NT2/D1 (cell line): ENCODE data around the gene HORMAD2.

Source experiments
- YY1 ChIP-seq: IDR thresholded peaks from 2 replicates; pipeline ENCODE4 v1.6.1; 2011; ENCODE audit not compliant: insufficient read length, insufficient read depth
- ZNF274 ChIP-seq: IDR thresholded peaks from 2 replicates; pipeline ENCODE4 v1.6.1; 2011; ENCODE audit warnings: mild to moderate bottlenecking, low read depth, low read length

DNA sequence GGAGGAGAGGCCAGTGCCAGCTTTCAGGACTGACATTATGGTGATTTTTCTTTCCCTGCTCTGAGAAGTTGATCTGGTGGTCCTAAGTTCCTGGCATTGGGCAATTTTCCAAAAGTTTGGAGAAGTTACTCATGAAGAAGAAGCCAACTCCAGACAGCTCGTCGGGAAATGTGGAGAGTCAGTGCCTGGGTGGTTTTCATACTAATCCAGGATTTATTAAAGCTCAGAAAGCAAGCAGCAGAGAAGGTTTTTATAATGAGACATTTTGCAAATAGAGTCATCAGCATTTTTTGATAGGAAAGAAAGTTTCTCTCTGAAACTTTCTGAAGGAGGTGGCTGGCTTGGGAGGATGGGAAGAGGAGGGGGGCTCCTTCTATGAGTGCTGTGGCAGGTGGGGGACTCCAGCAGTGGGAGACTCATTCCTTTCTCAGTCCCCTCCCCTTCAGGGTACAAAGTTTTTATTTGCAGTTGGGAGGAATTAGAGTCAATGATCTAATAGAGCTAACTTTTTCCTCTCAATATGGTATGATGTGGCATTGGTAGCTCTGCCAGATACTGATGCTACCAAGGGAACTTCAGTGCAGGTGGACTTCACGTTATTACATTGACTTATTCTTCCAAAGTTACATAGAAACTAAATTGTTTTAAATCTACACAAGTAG lies 110.9 kb downstream of the HORMAD2 start:
- TF ChIP-seq YY1 (no peak), ZNF274 (no peak)
